GM12865 (cell line): ENCODE results near the gene ANKRD37.

Source experiments
- DNase-seq: peaks from one replicate; pipeline ENCODE4 v3.0.0; 2010; ENCODE audit warnings: low read depth
- H3K4me3 ChIP-seq: 2 replicates; pipeline ENCODE4 v1.5.1; 2011; ENCODE audit warnings: mild to moderate bottlenecking, low read depth, low read length, control low read depth
- CTCF ChIP-seq: IDR thresholded peaks from 2 replicates; pipeline ENCODE4 v1.5.1; 2011; ENCODE audit warnings: low read length, control low read depth, low read depth, inconsistent platforms; ENCODE audit not compliant: insufficient read depth; ENCODE audit errors: missing control alignments

ANKRD37 gene

GRCh38 chr4:185378264-185378663 lies 18.4 kb upstream of the ANKRD37 start:
- DNase-seq = no peak
- H3K4me3 ChIP-seq = no peak overlapping the region
- no peak for TF ChIP-seq CTCF

GRCh38 chr4:185379326-185380295 lies 17.0 kb upstream of the ANKRD37 start:
- no peak overlapping the region for H3K4me3 ChIP-seq
- TF ChIP-seq CTCF = no peak
- DNase-seq = no peak

GRCh38 chr4:185380320-185380719 lies 16.3 kb upstream of the ANKRD37 start:
- H3K4me3 ChIP-seq = no peak overlapping the region

GRCh38 chr4:185381288-185382196 lies 15.1 kb upstream of the ANKRD37 start:
- no peak for TF ChIP-seq CTCF
- no peak for DNase-seq
- no peak overlapping the region for H3K4me3 ChIP-seq

More at GRCh38 chr4:185380320-185380719, 16.3 kb upstream of the ANKRD37 start:
- TF ChIP-seq CTCF = no peak
- no peak for DNase-seq

GRCh38 chr4:185382754-185383153 lies 13.9 kb upstream of the ANKRD37 start:
- H3K4me3 ChIP-seq = no peak overlapping the region
- no peak for DNase-seq
- no peak for TF ChIP-seq CTCF

GRCh38 chr4:185383451-185383850 lies 13.2 kb upstream of the ANKRD37 start:
- no peak overlapping the region for H3K4me3 ChIP-seq
- no peak for TF ChIP-seq CTCF
- DNase-seq = no peak
